CD4-positive, alpha-beta memory T cell (primary cell): ENCODE measurements around the gene CHRDL2. TPM values are rescaled to one million over a fixed set of nuclear protein-coding genes. Genes with fewer than 3 reads are reported as not detected.

Source experiments
- CTCF ChIA-PET: fragments of 350-600 bp; sonication (Branson Sonifier 250); formaldehyde crosslinking; loops from one replicate; lab custom pipeline; 2021; ENCODE audit warnings: inconsistent platforms; ENCODE audit not compliant: partially characterized antibody; lab: Charles Lee
- POLR2A ChIA-PET: fragments of 350-600 bp; sonication (Branson Sonifier 250); formaldehyde crosslinking; loops from one replicate; lab custom pipeline; 2021; ENCODE audit not compliant: partially characterized antibody; lab: Charles Lee
- DNase-seq, 5 donors: peaks; one replicate each; pipeline versions ENCODE4 v3.0.0 to v3.0.0-alpha.2; 2020 to 2022; ENCODE audit warnings: mixed read lengths in 1 of 5
- H3K27ac ChIP-seq: one replicate; pipeline ENCODE4 v1.7.0; 2013; ENCODE audit warnings: low read depth, low read length
- H3K27me3 ChIP-seq: 2 replicates; pipeline ENCODE4 v1.7.0; 2013; ENCODE audit warnings: mild to moderate bottlenecking, low read length, moderate library complexity; ENCODE audit not compliant: insufficient read depth
- H3K36me3 ChIP-seq: 2 replicates; pipeline ENCODE4 v1.7.0; 2013; ENCODE audit warnings: mild to moderate bottlenecking, low read length, moderate library complexity; ENCODE audit not compliant: insufficient read depth
- H3K4me1 ChIP-seq: 2 replicates; pipeline ENCODE4 v1.7.0; 2013; ENCODE audit warnings: mild to moderate bottlenecking, low read length, moderate library complexity; ENCODE audit not compliant: insufficient read depth
- H3K4me3 ChIP-seq, 2 donors: one replicate each; pipeline ENCODE4 v1.7.0; 2013; ENCODE audit warnings: low read length in 2 of 2, mild to moderate bottlenecking in 1 of 2
- H3K9me3 ChIP-seq, 2 donors: one replicate each; pipeline ENCODE4 v1.7.0; 2013; ENCODE audit warnings: low read length in 2 of 2, control low read depth in 1 of 2; ENCODE audit not compliant: control insufficient read depth in 1 of 2
- H3K27ac Mint-ChIP-seq, 7 donors: one replicate each; pipeline ENCODE4 v1.8.0; 2020 to 2021; ENCODE audit warnings: mixed read lengths in 7 of 7, mild to moderate bottlenecking in 6 of 7, inconsistent platforms in 3 of 7, moderate library complexity in 3 of 7
- H3K27me3 Mint-ChIP-seq, 2 donors: one replicate each; pipeline ENCODE4 v1.8.0; 2020 to 2021; ENCODE audit warnings: mixed read lengths in 2 of 2
- H3K36me3 Mint-ChIP-seq, 2 donors: one replicate each; pipeline ENCODE4 v1.8.0; 2020 to 2021; ENCODE audit warnings: mixed read lengths in 2 of 2, inconsistent platforms in 1 of 2, mild to moderate bottlenecking in 1 of 2
- H3K4me1 Mint-ChIP-seq, 4 donors: one replicate each; pipeline ENCODE4 v1.8.0; 2020 to 2021; ENCODE audit warnings: mixed read lengths in 4 of 4, mild to moderate bottlenecking in 1 of 4
- H3K4me3 Mint-ChIP-seq, 8 donors: one replicate each; pipeline ENCODE4 v1.8.0; 2020 to 2021; ENCODE audit warnings: mixed read lengths in 8 of 8, mild to moderate bottlenecking in 7 of 8, moderate library complexity in 6 of 8, inconsistent platforms in 3 of 8
- H3K9me3 Mint-ChIP-seq, 8 donors: one replicate each; pipeline ENCODE4 v1.8.0; 2020 to 2021; ENCODE audit warnings: mixed read lengths in 8 of 8, mild to moderate bottlenecking in 5 of 8, inconsistent platforms in 3 of 8, moderate library complexity in 1 of 8
- intact Hi-C: fragments of 100-400 bp; cut with micrococcal nuclease; formaldehyde crosslinking; loops from one replicate; pipeline ENCODE4 v1.15.1; 2023
- polyA plus RNA-seq, 2 donors: library from polyadenylated mRNA; unstranded; fragments of 300-500 nt; fragmentation: Illumina TruSeq; gene quantifications; one replicate each; pipeline ENCODE4 v1.2.3, GENCODE V29; 2021
- total RNA-seq, 2 experiments: library from RNA; stranded (reverse); gene quantifications; one replicate each; pipeline ENCODE4 v1.2.3, GENCODE V29; 2021

CHRDL2 gene
- total and polyA plus RNA-seq, 4 experiments from 2014 or later = not detected

- Mint-ChIP-seq H3K9me3 (no peaks in the 10 kb centered on the region), H3K36me3 (no peaks in the 10 kb centered on the region), H3K27me3 (peaks cover 17 to 18% of the 10 kb centered on the region in 2 donors), H3K4me3 (no peak overlapping the region), H3K4me1 (peaks cover 0 to 2% (median 0%) of the 10 kb centered on the region in 4 donors), H3K27ac (peak overlapping the region in 1 of 7 donors; percentile 4)
- Histone ChIP-seq H3K27me3 (peaks cover 5% of the 10 kb centered on the region), H3K36me3 (no peaks in the 10 kb centered on the region), H3K4me3 (no peak overlapping the region), H3K4me1 (no peaks in the 10 kb centered on the region), H3K27ac (no peak overlapping the region), H3K9me3 (no peaks in the 10 kb centered on the region)
- intact Hi-C loops = no loop called here
- DNase-seq = no peak
- ChIA-PET POLR2A (no interaction called here), CTCF (interaction anchor here (2.2 kb wide), 1 partner anchor 20 kb away, joined by 8 read pairs; no protein-coding TSS in a partner anchor)
Measured at GRCh38 chr11:74681686-74682651, 49.3 kb downstream of the CHRDL2 start.

GRCh38 chr11:74680703-74681531 lies 50.3 kb downstream of the CHRDL2 start:
- no peaks in the 10 kb centered on the region for H3K9me3 ChIP-seq
- ChIA-PET CTCF (interaction anchor here (2.2 kb wide), 1 partner anchor 21 kb away, joined by 8 read pairs; no protein-coding TSS in a partner anchor), POLR2A (no interaction called here)
- no peak overlapping the region for H3K4me3 Mint-ChIP-seq
- no peak overlapping the region for H3K27ac Mint-ChIP-seq
- H3K36me3 ChIP-seq = no peaks in the 10 kb centered on the region
- peaks cover 0 to 2% (median 0%) of the 10 kb centered on the region in 4 donors for H3K4me1 Mint-ChIP-seq
- H3K36me3 Mint-ChIP-seq = no peaks in the 10 kb centered on the region
- H3K9me3 Mint-ChIP-seq = no peaks in the 10 kb centered on the region
- no peaks in the 10 kb centered on the region for H3K4me1 ChIP-seq
- intact Hi-C loops = no loop called here
- peaks cover 17 to 18% of the 10 kb centered on the region in 2 donors for H3K27me3 Mint-ChIP-seq
- no peak overlapping the region for H3K27ac ChIP-seq
- no peak for DNase-seq
- peaks cover 5% of the 10 kb centered on the region for H3K27me3 ChIP-seq
- no peak overlapping the region for H3K4me3 ChIP-seq

GRCh38 chr11:74680035-74680671 lies 51.1 kb downstream of the CHRDL2 start:
- Histone ChIP-seq H3K27me3 (peaks cover 5% of the 10 kb centered on the region), H3K4me1 (no peaks in the 10 kb centered on the region), H3K36me3 (no peaks in the 10 kb centered on the region), H3K27ac (no peak overlapping the region), H3K9me3 (no peaks in the 10 kb centered on the region), H3K4me3 (no peak overlapping the region)
- ChIA-PET POLR2A (no interaction called here), CTCF (no interaction called here)
- no peak for DNase-seq
- no peaks in the 10 kb centered on the region for H3K36me3 Mint-ChIP-seq
- no peaks in the 10 kb centered on the region for H3K9me3 Mint-ChIP-seq
- no peak overlapping the region for H3K27ac Mint-ChIP-seq
- peaks cover 17 to 18% of the 10 kb centered on the region in 2 donors for H3K27me3 Mint-ChIP-seq
- H3K4me1 Mint-ChIP-seq = peaks cover 0 to 2% (median 0%) of the 10 kb centered on the region in 4 donors
- no peak overlapping the region for H3K4me3 Mint-ChIP-seq
- intact Hi-C loops = no loop called here

GRCh38 chr11:74679513-74679865 lies 51.7 kb downstream of the CHRDL2 start:
- intact Hi-C loops = no loop called here
- peaks cover 0 to 2% (median 0%) of the 10 kb centered on the region in 4 donors for H3K4me1 Mint-ChIP-seq
- ChIA-PET POLR2A (no interaction called here), CTCF (no interaction called here)
- H3K36me3 ChIP-seq = no peaks in the 10 kb centered on the region
- no peak overlapping the region for H3K4me3 Mint-ChIP-seq
- peaks cover 17 to 18% of the 10 kb centered on the region in 2 donors for H3K27me3 Mint-ChIP-seq
- no peaks in the 10 kb centered on the region for H3K4me1 ChIP-seq
- no peak for DNase-seq
- no peak overlapping the region for H3K4me3 ChIP-seq
- no peak overlapping the region for H3K27ac Mint-ChIP-seq
- H3K9me3 ChIP-seq = no peaks in the 10 kb centered on the region
- H3K27ac ChIP-seq = no peak overlapping the region
- peaks cover 0 to 2% (median 0%) of the 10 kb centered on the region in 8 donors for H3K9me3 Mint-ChIP-seq
- H3K27me3 ChIP-seq = peaks cover 5% of the 10 kb centered on the region
- no peaks in the 10 kb centered on the region for H3K36me3 Mint-ChIP-seq

GRCh38 chr11:74678591-74679512 lies 52.4 kb downstream of the CHRDL2 start:
- ChIA-PET CTCF (interaction anchor here (1.3 kb wide), 1 partner anchor 61 kb away, joined by 4 read pairs; no protein-coding TSS in a partner anchor), POLR2A (no interaction called here)
- no peak overlapping the region for H3K4me3 Mint-ChIP-seq
- Histone ChIP-seq H3K27me3 (peaks cover 5% of the 10 kb centered on the region), H3K27ac (no peak overlapping the region), H3K4me3 (no peak overlapping the region), H3K4me1 (no peaks in the 10 kb centered on the region), H3K36me3 (no peaks in the 10 kb centered on the region), H3K9me3 (no peaks in the 10 kb centered on the region)
- peaks cover 0 to 2% (median 0%) of the 10 kb centered on the region in 4 donors for H3K4me1 Mint-ChIP-seq
- DNase-seq = no peak
- no peaks in the 10 kb centered on the region for H3K36me3 Mint-ChIP-seq
- intact Hi-C loops = no loop called here
- peaks cover 13 to 17% of the 10 kb centered on the region in 2 donors for H3K27me3 Mint-ChIP-seq
- H3K9me3 Mint-ChIP-seq = peaks cover 0 to 2% (median 0%) of the 10 kb centered on the region in 8 donors
- H3K27ac Mint-ChIP-seq = no peak overlapping the region

GRCh38 chr11:74678041-74678440 lies 53.2 kb downstream of the CHRDL2 start:
- Mint-ChIP-seq H3K36me3 (no peaks in the 10 kb centered on the region), H3K4me1 (peaks cover 0 to 1% (median 0%) of the 10 kb centered on the region in 4 donors), H3K27ac (no peak overlapping the region), H3K27me3 (peaks cover 11 to 16% of the 10 kb centered on the region in 2 donors), H3K4me3 (no peak overlapping the region), H3K9me3 (peaks cover 0 to 2% (median 0%) of the 10 kb centered on the region in 8 donors)
- POLR2A ChIA-PET = no interaction called here
- intact Hi-C loops = no loop called here
- H3K27ac ChIP-seq = no peak overlapping the region
- CTCF ChIA-PET = interaction anchor here (1.3 kb wide), 1 partner anchor 62 kb away, joined by 4 read pairs; no protein-coding TSS in a partner anchor
- no peaks in the 10 kb centered on the region for H3K4me1 ChIP-seq
- peaks cover 5% of the 10 kb centered on the region for H3K27me3 ChIP-seq
- no peaks in the 10 kb centered on the region for H3K9me3 ChIP-seq
- DNase-seq = no peak
- no peaks in the 10 kb centered on the region for H3K36me3 ChIP-seq
- H3K4me3 ChIP-seq = no peak overlapping the region
